Colon (tissue), 2 donors: ENCODE results near the gene CALN1.
"Not testable (repeated sequence)": the region's sequence is repeated elsewhere in the genome, so short reads cannot be mapped to it uniquely, and the experiment has no call there.

Experiments used
- FAIRE-seq: peaks from 2 replicates; lab custom pipeline; 2012; peaks lifted over from hg19 to GRCh38; lab: Jason Lieb, UNC
- donor health status: control.
- donor health status: control.

CALN1 gene

DNA sequence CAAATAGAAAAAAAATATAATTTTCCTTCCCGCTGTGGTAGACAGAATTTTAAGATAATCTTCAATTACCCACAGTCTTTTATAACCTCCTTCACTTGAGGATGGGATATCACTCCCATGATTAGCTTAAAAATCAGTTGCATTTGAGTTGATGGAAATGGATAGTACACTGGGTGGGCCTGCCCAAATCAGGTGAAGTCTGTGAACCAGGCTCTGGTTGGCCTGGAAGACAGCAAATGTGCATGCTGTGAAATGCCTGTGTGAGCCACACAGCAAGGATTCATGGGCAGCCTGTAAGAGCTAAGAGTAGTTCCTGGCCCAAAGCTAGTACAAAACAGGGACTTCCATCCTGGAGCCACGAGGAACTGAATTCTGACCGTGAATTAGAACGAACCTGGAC lies 548.0 kb downstream of the CALN1 start:
- no peak for FAIRE-seq

- FAIRE-seq: no peak
Measured at GRCh38 chr7:71860572-71860971, 551.6 kb downstream of the CALN1 start.

GRCh38 chr7:71857338-71857737 lies 554.8 kb downstream of the CALN1 start:
- FAIRE-seq: no peak

DNA sequence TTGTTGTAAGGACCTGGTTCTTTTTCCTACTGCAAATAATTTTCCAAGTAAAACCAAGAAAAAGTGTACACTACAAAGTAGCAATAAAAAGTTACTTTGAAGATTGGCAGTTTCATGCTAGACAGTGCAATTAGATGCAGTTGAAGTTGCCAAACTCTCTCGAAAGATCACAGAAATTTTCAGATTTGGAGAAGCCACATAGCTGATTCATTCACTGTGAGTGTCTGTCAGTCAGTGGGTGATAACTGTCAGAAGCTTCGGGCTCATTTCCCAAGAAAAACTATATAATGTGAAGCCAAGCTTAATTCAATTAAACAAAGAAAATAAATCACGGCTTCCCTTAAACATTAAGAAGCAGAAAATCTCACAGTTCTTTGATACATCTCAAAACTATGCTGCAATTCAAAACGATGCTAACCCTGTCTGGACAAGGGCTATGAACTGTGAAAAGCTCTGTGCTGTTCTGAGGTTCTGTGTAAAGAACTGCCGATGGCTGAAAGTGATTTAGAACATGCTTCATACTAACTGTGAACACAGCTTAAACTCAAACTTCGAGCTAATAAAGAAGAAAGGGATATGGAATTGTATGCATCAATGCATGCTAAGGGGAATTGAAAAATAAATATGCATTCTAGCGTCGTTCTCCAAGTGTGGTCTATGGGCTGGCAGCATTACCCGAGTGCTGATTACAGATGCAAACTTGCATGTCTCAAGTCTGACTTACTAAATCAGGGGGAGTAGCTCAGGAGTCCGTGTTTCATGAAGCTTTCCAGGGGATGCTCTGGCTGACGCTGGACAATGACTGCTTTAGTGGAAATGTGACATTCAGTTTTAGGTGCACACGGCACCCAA lies 557.4 kb downstream of the CALN1 start:
- FAIRE-seq: no peak

DNA sequence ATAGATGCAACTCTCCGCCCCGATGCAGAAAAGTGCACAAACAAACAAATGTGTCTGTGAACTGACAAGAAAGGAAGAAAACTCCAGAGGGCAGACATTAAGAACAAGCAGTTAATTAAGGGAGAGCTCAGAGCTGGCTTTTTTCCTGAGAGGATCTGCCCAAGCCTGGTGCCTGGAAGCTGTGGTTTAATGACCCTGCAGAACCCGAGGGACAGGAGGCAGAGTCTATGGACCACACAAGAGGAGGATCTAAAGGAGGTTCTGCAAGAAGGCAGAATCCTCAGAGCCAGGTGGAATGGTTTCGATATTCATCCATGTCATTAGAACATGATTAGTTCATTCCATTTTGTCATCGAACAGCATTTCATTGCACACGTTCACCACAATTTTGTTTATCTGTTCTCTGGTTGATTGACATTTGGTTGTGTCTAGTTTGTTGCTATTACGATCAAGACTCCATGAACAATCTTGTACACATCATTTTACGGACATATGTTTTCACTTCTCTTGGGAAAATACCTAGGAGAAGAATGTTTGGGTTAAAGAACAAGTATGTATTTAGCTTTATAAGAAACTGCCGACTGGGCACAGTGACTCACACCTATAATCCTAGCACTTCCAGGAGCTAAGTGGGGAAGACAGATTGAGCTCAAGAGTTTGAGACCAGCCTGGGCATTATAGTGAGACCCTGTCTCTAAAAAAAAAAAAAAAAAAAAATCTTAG lies 560.2 kb downstream of the CALN1 start:
- no peak for FAIRE-seq

- no peak for FAIRE-seq
Measured at GRCh38 chr7:71846160-71846559, 566.0 kb downstream of the CALN1 start.

DNA sequence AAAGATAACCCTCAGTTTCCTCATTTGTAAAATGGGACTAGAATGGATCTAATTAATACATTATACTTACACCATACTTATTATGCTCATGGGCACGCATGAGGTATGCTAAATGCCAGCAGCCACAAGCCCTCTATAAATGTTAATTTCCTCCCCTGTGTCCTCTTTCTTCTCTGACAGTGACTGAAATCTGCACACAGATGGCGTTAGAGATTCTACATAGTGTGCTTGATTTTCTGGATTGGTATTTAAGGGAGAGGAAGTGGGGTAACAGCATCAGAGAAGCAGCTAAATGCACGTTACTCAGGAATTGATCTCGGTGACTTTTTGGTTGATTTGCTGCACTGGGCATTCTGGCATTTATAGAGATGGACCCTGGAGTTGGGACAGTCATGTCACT lies 568.5 kb downstream of the CALN1 start:
- no peak for FAIRE-seq

- no peak for FAIRE-seq
Measured at GRCh38 chr7:71842786-71843185, 569.4 kb downstream of the CALN1 start.

DNA sequence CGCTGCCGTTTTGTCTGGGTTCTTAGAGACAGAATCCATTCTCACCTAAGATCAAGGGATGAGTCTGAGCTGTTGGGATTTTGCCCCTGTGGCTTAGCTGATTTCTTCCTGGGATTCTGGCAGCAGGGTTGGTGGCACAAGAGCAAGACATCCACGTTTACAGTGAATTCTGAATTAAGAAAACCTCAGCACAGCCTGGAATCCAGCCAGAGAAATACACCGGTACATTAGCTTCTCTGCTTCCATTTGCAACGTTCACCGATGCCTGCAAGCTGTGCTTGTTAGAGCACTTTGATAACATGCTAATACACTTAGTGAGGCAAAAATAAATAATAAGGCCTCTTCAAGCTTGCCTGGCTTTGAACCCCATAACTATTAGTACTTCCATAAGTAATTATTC lies 569.8 kb downstream of the CALN1 start:
- FAIRE-seq: no peak

GRCh38 chr7:71835056-71835455 lies 577.1 kb downstream of the CALN1 start:
- no peak for FAIRE-seq

GRCh38 chr7:71829515-71829914 lies 582.6 kb downstream of the CALN1 start:
- no peak for FAIRE-seq

DNA sequence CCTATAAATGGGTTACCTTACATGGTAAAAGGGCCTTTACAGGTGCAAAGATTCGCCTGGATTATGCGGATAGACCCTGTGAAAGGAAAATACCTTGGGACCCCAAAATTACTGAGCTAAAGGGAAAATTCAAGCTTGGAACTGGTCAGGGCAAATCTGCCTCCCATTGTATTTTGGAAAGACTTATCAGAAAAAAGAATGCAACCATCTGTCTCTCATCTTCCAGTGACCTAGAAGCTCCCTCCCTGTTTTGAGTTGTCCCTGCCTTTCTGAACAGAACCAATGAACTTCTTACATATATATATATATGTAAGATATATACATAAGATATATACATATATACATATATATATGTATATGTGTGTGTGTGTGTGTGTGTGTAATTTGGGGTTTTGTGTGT lies 583.8 kb downstream of the CALN1 start:
- FAIRE-seq: no peak

DNA sequence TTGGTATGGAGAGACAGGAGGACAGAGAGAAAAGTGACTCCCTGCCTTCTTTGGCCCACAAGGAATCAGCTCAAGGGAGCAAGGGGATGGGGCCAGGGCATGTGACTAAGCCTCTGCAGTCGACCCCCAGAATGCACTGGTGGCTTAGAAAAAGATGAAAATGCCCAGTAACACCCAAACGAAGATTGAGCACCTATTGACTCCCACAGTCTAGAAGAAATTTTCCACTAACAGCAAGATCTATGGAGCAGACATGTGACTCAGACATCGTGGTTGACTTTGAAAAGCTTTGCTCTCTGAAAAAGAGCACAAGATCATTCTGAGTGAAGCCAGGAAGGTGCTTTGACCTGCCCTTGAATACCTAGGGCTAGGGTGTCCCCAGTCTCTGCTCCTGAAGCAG lies 586.0 kb downstream of the CALN1 start:
- FAIRE-seq: no peak

- FAIRE-seq: no peak
Measured at GRCh38 chr7:71824006-71824760, 588.0 kb downstream of the CALN1 start.

DNA sequence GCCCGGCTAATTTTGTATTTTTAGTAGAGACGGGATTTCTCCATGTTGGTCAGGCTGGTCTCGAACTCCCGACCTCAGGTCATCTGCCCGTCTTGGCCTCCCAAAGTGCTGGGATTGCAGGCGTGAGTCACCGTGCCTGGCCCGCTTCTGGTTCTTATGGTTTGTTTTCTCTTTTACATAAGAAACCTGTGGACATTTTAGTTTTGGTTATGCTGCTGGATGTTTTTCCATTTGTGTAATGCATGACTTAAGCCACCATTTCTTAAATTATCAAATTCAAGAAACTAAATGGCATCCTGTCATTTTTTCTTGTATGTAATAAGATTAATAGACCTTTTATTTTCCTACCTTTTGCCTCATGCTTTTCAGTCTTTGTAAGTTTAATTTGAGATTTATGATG lies 589.7 kb downstream of the CALN1 start:
- FAIRE-seq: not testable (repeated sequence)

GRCh38 chr7:71817916-71818315 lies 594.2 kb downstream of the CALN1 start:
- FAIRE-seq: no peak

DNA sequence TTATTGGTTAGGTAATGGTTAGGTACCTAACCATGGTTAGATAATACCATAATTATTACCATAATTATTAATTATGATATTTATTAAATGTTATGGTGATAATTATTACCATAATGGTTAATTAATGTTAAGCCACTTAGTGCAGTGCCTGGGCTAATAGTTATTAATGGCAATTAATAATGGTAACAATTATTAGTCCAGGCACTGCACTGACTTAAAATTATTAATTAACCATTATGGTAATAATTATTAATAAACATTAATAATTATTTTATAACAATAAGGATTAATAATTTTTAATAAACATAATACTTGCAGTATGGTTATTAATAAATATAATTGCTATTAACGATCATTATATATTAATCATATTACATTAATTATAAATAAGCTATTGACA lies 604.0 kb downstream of the CALN1 start:
- FAIRE-seq: peak; percentile 73

- FAIRE-seq: no peak
Measured at GRCh38 chr7:71804256-71804655, 607.9 kb downstream of the CALN1 start.

- FAIRE-seq: no peak
Measured at GRCh38 chr7:71801976-71802375, 610.2 kb downstream of the CALN1 start.

- FAIRE-seq: no peak
Measured at GRCh38 chr7:71800321-71800720, 611.8 kb downstream of the CALN1 start.

GRCh38 chr7:71795410-71795809 lies 616.7 kb downstream of the CALN1 start:
- no peak for FAIRE-seq

- no peak for FAIRE-seq
Measured at GRCh38 chr7:71793251-71793650, 618.9 kb downstream of the CALN1 start.

DNA sequence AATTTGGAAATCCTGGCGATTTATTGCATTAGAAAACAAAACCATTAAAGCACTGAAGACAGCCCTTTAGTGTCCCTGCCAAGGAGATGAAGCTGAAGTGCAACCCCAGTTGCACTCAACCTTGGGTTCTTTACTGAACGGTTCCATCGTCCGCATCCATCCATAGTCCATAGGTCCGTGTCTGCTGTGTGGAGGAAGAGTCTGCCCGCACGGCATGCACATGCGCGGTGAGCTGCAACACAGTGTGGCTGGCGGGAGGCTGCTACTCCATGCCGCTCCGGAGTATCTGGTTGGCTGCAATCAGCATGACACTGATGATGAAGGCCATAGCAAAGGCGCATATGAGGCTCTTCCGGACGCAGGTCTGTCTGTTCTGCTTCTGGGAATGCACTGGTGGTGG lies 624.6 kb downstream of the CALN1 start:
- no peak for FAIRE-seq
